GM19351 (cell line): Measurements from ENCODE around the gene STXBP4.
A peak's percentile ranks its signal among the peaks of the same experiment; 100 is the strongest.
"Not testable (repeated sequence)": the region's sequence is repeated elsewhere in the genome, so short reads cannot be mapped to it uniquely, and the experiment has no call there.

Experiments used
- ATAC-seq: cut with Tn5 transposase; IDR thresholded peaks from one replicate; pipeline ENCODE4 v1.9.1; 2021; ENCODE audit warnings: mild to moderate bottlenecking, moderate library complexity; ENCODE audit not compliant: unreplicated experiment

Gene STXBP4

GRCh38 chr17:55038291-55038690 lies 69.7 kb downstream of the STXBP4 start:
- no peak for ATAC-seq

GRCh38 chr17:55040611-55041010 lies 72.0 kb downstream of the STXBP4 start:
- no peak for ATAC-seq

- ATAC-seq = no peak
Observed at GRCh38 chr17:55053855-55054254, 85.3 kb downstream of the STXBP4 start.

- no peak for ATAC-seq
Observed at GRCh38 chr17:55054429-55054828, 85.9 kb downstream of the STXBP4 start.

- no peak for ATAC-seq
Observed at GRCh38 chr17:55056526-55056925, 88.0 kb downstream of the STXBP4 start.

GRCh38 chr17:55057184-55057583 lies 88.6 kb downstream of the STXBP4 start:
- ATAC-seq = no peak

- ATAC-seq = no peak
Observed at GRCh38 chr17:55059724-55060123, 91.2 kb downstream of the STXBP4 start.

- no peak for ATAC-seq
Observed at GRCh38 chr17:55062921-55063320, 94.4 kb downstream of the STXBP4 start.

GRCh38 chr17:55063885-55064874 lies 95.6 kb downstream of the STXBP4 start:
- ATAC-seq = no peak

- ATAC-seq = no peak
Observed at GRCh38 chr17:55067697-55068439, 99.3 kb downstream of the STXBP4 start.

- no peak for ATAC-seq
Observed at GRCh38 chr17:55068862-55069811, 100.6 kb downstream of the STXBP4 start.

- no peak for ATAC-seq
Observed at GRCh38 chr17:55069983-55070529, 101.5 kb downstream of the STXBP4 start.

- no peak for ATAC-seq
Observed at GRCh38 chr17:55072898-55073297, 104.3 kb downstream of the STXBP4 start.

GRCh38 chr17:55073467-55073866 lies 104.9 kb downstream of the STXBP4 start:
- not testable (repeated sequence) for ATAC-seq

- ATAC-seq = no peak
Observed at GRCh38 chr17:55081559-55081958, 113.0 kb downstream of the STXBP4 start.

- no peak for ATAC-seq
Observed at GRCh38 chr17:55086635-55087058, 118.1 kb downstream of the STXBP4 start.

GRCh38 chr17:55089256-55089655 lies 120.7 kb downstream of the STXBP4 start:
- no peak for ATAC-seq

- ATAC-seq = peak; percentile 99
Observed at GRCh38 chr17:55090079-55090492, 121.5 kb downstream of the STXBP4 start.

- ATAC-seq = no peak
Observed at GRCh38 chr17:55093353-55093752, 124.8 kb downstream of the STXBP4 start.

GRCh38 chr17:55098765-55099164 lies 130.2 kb downstream of the STXBP4 start:
- no peak for ATAC-seq
